Measurements from ENCODE around the gene FCHO1. TPM values are rescaled to one million over a fixed set of nuclear protein-coding genes. Genes with fewer than 3 reads are reported as not detected.

Gene FCHO1
- total and polyA plus RNA-seq, 2 experiments from 2014 or later, result 18.5 to 42.3 TPM

- Histone ChIP-seq H3K36me3 (ENCODE audit: insufficient read depth) (peaks cover 29% of the 10 kb centered on the region), H3K4me2 (no peak overlapping the region)
- H3K36me3 Mint-ChIP-seq (ENCODE audit: low read depth), result peaks cover 65% of the 10 kb centered on the region
These were observed 24.1 kb upstream of the FCHO1 start for GRCh38 chr19:17726964-17727773.

More at GRCh38 chr19:17726964-17727773, 24.1 kb upstream of the FCHO1 start:
- Mint-ChIP-seq H3K9me3 (no peaks in the 10 kb centered on the region; the same call in 2 of the 3 replicates), H3K27ac (no peak overlapping the region), H3K27me3 (ENCODE audit: insufficient read depth, low read depth, poor library complexity) (peaks cover 7% of the 10 kb centered on the region), H3K4me3 (no peak overlapping the region), H3K4me1 (no peaks in the 10 kb centered on the region)
- Histone ChIP-seq H3K27ac (ENCODE audit: low read depth) (no peak overlapping the region), H3K27me3 (ENCODE audit: insufficient read depth) (no peaks in the 10 kb centered on the region), H2AFZ (no peak overlapping the region), H3K4me1 (ENCODE audit: insufficient read depth) (no peaks in the 10 kb centered on the region), H4K20me1 (replicated peaks; ENCODE audit: insufficient read depth) (peaks cover 43% of the 10 kb centered on the region), H3K4me3 (no peak overlapping the region), H3K9me2 (ENCODE audit: insufficient read depth) (no peaks in the 10 kb centered on the region), H3K79me2 (replicated peaks; ENCODE audit: insufficient read depth) (peaks cover 48% of the 10 kb centered on the region), H3F3A (replicated peaks; ENCODE audit: low read depth) (no peaks in the 10 kb centered on the region)
- TF ChIP-seq ZNF462 (CRISPR knock-in tag; IDR thresholded peaks at IDR 0.05), result no peak
- TF ChIP-seq STAT1 (IDR thresholded peaks at IDR 0.05; ENCODE audit: unreplicated experiment), result no peak
- TF ChIP-seq EZH2 (IDR thresholded peaks at IDR 0.05; ENCODE audit: low read depth, unreplicated experiment), result no peak
- no peak for TF ChIP-seq EZH2phosphoT487 (IDR thresholded peaks at IDR 0.05; ENCODE audit: unreplicated experiment)
- no peak for TF ChIP-seq ETS1 (IDR thresholded peaks at IDR 0.05)
- no peak for TF ChIP-seq REST (IDR thresholded peaks at IDR 0.05; ENCODE audit: unreplicated experiment)
- TF ChIP-seq ZNF114 (CRISPR knock-in tag; IDR thresholded peaks at IDR 0.05), result no peak
- TF ChIP-seq POLR2AphosphoS5 (IDR thresholded peaks at IDR 0.05; ENCODE audit: low read depth), result no peak
- TF ChIP-seq ZNF331 (CRISPR knock-in tag; IDR thresholded peaks at IDR 0.05; ENCODE audit: low read depth), result no peak
- TF ChIP-seq JUNB (IDR thresholded peaks at IDR 0.05; ENCODE audit: unreplicated experiment), result no peak
- TF ChIP-seq CREB1 (CRISPR knock-in tag; IDR thresholded peaks at IDR 0.05; ENCODE audit: low read depth), result no peak
- no peak for TF ChIP-seq NANOG (IDR thresholded peaks at IDR 0.05; ENCODE audit: borderline replicate concordance)
- TF ChIP-seq CTCF (conservative IDR thresholded peaks at IDR 0.05; ENCODE audit: low read depth in 2 of 2), result no peak
- no peak for ATAC-seq
- no peak for DNase-seq (ENCODE audit: low spot score)

Data from GM23338 (cell line).